Astrocyte of the spinal cord (primary cell): ENCODE measurements around the gene SFT2D3.

ENCODE experiments used
- DNase-seq: peaks from one replicate; pipeline ENCODE4 v3.0.0; 2011; ENCODE audit warnings: low read depth, low spot score
- H3K4me3 ChIP-seq: 2 replicates; pipeline ENCODE4 v1.5.1; 2011; ENCODE audit warnings: low read depth, mild to moderate bottlenecking, low read length, moderate library complexity
- in situ Hi-C: cut with HindIII; loops from 2 replicates; pipeline ENCODE4 v1.10.0; 2017; ENCODE audit warnings: low sequenced_read_pairs
- TF ChIP-seq, protein P1 (sequence below): IDR thresholded peaks from 2 replicates; pipeline ENCODE4 v1.5.1; 2012; ENCODE audit warnings: low read depth, mild to moderate bottlenecking, low read length, inconsistent platforms

The SFT2D3 gene

DNA sequence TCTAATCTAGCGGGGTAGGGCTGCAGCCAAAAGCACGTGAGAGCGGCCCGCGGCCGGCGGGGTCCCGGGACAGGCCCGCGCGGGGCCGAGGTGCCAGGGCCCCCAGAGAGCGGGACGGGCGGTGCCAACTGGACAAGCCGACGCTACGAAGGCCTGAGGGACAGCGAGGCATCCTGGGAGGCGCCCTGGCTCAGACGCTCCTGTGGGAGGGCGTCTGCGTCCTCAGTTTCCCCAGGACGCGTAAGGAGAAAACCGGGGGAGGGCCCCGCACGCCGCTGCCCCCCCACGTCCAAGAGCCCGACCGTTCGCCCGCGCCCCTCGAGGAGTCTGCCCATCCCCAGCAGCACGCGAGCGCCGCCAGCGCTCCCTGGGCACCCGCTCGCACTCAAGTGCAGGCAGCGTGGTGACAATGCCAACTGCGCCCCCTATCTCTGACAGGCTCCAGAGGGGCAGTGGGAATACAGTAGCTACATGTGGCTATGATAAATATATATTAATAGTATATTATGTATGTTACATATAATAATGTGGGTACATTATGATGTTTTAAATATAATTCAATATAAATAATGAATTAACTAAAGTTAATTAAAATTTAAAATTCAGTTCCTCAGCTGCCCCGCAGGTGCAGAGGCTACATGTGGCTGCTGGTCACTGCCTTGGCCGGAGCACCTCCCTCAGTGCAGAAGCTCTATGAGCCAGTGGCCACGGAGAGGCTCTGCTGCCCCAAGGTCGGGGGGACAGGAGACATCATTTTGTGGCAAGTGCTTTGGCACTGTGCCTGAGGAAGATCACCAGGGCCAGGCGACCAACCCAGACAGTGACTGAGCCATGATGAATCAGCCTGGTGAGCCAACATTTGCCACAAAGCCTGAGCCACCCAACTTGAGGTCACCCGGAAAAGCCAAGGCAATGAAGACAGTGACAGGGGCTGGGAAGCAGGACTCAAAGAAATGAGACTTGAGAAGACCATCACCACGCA is 5.5 kb upstream of the SFT2D3 start:
- H3K4me3 ChIP-seq: peak overlapping the region; percentile 12
- peak; percentile 14 for DNase-seq
- in situ Hi-C loops: no loop called here
- TF ChIP-seq, protein P1, sequence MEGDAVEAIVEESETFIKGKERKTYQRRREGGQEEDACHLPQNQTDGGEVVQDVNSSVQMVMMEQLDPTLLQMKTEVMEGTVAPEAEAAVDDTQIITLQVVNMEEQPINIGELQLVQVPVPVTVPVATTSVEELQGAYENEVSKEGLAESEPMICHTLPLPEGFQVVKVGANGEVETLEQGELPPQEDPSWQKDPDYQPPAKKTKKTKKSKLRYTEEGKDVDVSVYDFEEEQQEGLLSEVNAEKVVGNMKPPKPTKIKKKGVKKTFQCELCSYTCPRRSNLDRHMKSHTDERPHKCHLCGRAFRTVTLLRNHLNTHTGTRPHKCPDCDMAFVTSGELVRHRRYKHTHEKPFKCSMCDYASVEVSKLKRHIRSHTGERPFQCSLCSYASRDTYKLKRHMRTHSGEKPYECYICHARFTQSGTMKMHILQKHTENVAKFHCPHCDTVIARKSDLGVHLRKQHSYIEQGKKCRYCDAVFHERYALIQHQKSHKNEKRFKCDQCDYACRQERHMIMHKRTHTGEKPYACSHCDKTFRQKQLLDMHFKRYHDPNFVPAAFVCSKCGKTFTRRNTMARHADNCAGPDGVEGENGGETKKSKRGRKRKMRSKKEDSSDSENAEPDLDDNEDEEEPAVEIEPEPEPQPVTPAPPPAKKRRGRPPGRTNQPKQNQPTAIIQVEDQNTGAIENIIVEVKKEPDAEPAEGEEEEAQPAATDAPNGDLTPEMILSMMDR: peak; percentile 61

DNA sequence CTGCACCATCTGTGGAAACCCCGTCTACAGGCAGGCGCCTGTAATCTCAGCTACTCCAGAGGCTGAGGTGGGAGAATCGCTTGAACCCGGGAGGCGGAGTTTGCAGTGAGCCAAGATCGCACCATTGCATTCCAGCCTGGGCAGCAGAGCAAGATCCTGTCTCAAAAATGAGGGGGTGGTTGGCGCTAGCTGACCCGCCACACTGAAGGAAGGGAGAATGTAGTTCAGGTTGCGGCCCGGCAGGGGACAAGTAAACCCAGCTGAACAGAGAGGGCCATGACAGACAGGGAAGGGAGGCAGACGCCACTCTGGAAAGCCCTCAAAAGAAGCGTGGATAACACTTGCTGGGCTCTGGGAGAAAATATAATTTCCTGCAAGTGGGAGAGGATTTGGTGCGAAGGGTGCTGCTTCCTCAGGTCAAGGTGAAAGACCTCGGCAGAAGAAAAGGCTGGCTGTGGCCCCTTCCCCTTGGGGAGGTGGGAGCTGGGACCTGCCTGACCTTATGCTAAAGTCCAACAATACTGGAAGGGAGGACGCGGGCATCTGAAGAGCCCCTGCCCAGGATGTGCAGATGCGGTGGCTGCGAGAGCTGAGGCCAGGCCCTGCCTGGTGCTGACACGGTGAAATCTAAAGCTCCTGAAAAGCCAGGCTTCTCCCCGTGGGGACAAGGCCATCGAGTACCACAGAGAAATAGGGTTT is 3.7 kb upstream of the SFT2D3 start:
- no peak overlapping the region for H3K4me3 ChIP-seq
- TF ChIP-seq, protein P1: no peak
- in situ Hi-C loops: no loop called here
- DNase-seq: no peak

DNA sequence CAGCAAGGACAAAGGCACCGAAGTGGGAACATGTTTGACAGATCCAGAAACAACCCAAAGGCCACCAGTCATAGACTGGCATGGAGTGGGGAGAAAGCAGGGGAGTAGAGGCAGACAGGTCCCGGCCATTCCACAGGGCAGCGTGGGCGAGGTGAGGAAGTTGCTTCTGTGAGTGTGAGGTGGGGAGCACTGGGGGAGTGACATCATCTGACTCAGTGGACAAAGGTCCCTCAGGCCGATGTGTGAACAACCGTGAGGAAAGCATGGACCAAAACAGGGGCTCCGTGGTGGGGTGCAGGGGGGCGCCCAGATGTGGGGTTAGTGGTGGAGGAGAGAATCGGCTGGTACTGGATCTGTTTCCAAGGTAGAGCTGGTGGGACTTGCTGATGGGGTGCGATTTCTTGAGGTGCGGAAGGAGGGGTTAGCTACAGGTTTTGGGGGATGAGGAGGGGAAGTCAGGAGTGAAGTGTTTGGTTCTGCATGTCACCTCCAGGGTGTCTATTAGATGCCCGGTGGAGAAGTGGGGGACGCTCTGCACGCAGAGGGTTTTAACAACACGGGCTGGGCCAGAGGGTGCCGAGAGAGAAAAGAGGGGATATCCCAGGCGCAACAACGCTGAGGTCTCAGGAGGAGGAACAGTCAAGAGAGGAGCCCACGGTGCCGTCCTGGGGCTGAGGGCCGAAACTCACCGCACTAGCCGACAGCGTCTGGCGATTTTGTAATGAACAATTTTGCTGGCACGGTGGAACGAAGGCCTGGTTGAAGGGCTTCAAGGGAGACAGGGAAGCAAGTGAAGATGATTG is 2.5 kb upstream of the SFT2D3 start:
- DNase-seq: no peak
- in situ Hi-C loops: no loop called here
- H3K4me3 ChIP-seq: no peak overlapping the region
- TF ChIP-seq, protein P1: no peak

DNA sequence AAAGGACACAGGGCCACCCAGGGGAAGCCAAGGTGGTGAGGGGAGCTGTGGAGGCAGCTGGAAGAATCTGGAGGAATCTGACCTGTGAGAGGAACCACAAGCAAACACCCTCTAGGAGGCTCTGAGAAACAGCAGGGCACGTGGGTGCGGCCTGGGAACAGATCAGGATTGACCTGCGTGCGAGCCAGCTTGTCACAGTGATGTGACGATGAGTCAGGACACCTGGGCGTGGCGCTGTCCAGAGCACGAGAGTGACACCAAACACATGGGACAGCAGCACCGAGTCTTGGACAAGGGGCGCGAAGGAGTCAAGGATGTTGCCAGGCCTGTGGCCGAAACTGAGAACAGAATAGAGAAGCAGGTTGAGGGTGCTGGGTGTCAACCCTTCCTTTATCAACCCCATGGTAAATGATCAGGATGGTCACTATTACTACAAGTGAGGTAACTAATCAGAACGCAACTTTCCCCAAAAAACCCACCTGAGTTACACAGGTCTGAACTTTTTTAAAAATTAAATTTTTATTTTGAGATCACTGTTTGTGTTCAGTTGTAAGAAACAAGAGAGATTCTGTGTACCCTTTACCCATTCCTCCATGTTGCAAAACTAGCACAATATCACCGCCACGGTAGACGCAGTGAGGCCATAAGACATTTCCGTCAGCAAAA is 637 bp upstream of the SFT2D3 start:
- H3K4me3 ChIP-seq: peak overlapping the region; percentile 68
- DNase-seq: no peak
- in situ Hi-C loops: no loop called here
- TF ChIP-seq, protein P1: no peak

DNA sequence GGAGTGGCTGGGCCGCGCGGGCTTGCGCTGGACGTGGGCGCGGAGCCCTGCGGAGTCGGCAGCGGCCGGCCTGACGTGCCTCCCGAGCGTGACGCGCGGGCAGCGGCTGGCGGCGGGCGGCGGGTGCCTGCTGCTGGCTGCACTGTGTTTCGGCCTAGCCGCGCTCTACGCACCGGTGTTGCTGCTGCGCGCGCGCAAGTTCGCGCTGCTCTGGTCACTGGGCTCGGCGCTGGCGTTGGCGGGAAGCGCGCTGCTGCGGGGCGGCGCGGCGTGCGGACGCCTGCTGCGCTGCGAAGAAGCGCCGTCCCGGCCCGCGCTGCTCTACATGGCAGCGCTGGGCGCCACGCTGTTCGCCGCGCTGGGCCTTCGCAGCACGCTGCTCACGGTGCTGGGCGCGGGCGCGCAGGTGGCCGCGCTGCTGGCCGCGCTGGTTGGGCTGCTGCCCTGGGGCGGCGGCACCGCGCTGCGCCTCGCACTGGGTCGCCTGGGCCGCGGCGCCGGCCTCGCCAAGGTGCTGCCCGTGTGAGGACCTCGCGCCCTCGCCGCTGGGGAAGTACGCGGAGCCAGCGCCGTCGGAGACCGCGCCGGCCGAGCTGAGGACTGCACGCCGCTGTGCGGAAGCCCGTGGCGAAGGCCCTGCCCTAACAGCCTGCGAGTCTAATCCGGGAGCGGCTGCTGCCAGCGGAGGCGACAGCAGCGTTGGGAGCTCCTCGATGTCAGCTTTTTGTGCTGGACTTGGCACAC is 526 bp downstream of the SFT2D3 start:
- TF ChIP-seq, protein P1: no peak
- peak; percentile 62 for DNase-seq
- in situ Hi-C loops: no loop called here
- H3K4me3 ChIP-seq: peak overlapping the region; percentile 68
